GM12892 (cell line): Measurements from ENCODE around the gene TIMM44. TPM values are rescaled to one million over a fixed set of nuclear protein-coding genes. Genes with fewer than 3 reads are reported as not detected.

ENCODE experiments used
- DNase-seq: peaks from one replicate; pipeline ENCODE4 v3.0.0; 2011; ENCODE audit not compliant: insufficient read length
- FAIRE-seq: peaks from 2 replicates; lab custom pipeline; 2011; peaks lifted over from hg19 to GRCh38; lab: Jason Lieb, UNC
- POLR2A ChIP-seq: IDR thresholded peaks from 2 replicates; pipeline ENCODE4 v1.6.1; 2011; ENCODE audit warnings: low read depth, low read length, control low read depth
- POLR2AphosphoS5 ChIP-seq: IDR thresholded peaks from 2 replicates; pipeline ENCODE4 v1.6.1; 2011; ENCODE audit warnings: low read depth, low read length, control low read depth
- TAF1 ChIP-seq: IDR thresholded peaks from 2 replicates; pipeline ENCODE4 v1.6.1; 2011; ENCODE audit warnings: low read depth, mild to moderate bottlenecking, control low read depth, low read length, borderline replicate concordance
- polyA plus RNA-seq: library from polyadenylated mRNA; unstranded; fragments of >200 nt; gene quantifications from one replicate; pipeline ENCODE4 v1.2.1, GENCODE V29; 2012; ENCODE audit warnings: missing spikeins, inconsistent platforms; ENCODE audit not compliant: missing spikeins

Gene TIMM44
- polyA plus RNA-seq: 37.6 TPM

GRCh38 chr19:7943444-7944176 lies at the start of gene TIMM44:
Gene TIMM44 (minus strand): TSS chr19:7943666. CDS start chr19:7943651, 15 bp downstream.
- TF ChIP-seq POLR2AphosphoS5 (peak; percentile 97), TAF1 (peak; percentile 92), POLR2A (peak; percentile 97)
- FAIRE-seq: peak; percentile 100
- DNase-seq: peak; percentile 96

GRCh38 chr19:7992575-7992974 lies 49.1 kb upstream of the TIMM44 start:
- DNase-seq (no peak), FAIRE-seq (no peak)
- TF ChIP-seq POLR2A (no peak), TAF1 (no peak), POLR2AphosphoS5 (no peak)

- TF ChIP-seq POLR2A: no peak
- TF ChIP-seq TAF1: no peak
- no peak for TF ChIP-seq POLR2AphosphoS5
- FAIRE-seq (no peak), DNase-seq (no peak)
Observed at GRCh38 chr19:7989071-7989575, 45.7 kb upstream of the TIMM44 start.

GRCh38 chr19:7988307-7988706 lies 44.8 kb upstream of the TIMM44 start:
- TF ChIP-seq TAF1: no peak
- TF ChIP-seq POLR2AphosphoS5: no peak
- TF ChIP-seq POLR2A: no peak
- DNase-seq (no peak), FAIRE-seq (no peak)

GRCh38 chr19:7987114-7987768 lies 43.8 kb upstream of the TIMM44 start:
- FAIRE-seq: no peak
- no peak for DNase-seq

GRCh38 chr19:7986321-7987113 lies 43.1 kb upstream of the TIMM44 start:
- DNase-seq (no peak), FAIRE-seq (no peak)
- TF ChIP-seq TAF1: no peak
- no peak for TF ChIP-seq POLR2A
- no peak for TF ChIP-seq POLR2AphosphoS5

More at GRCh38 chr19:7987114-7987768, 43.8 kb upstream of the TIMM44 start:
- TF ChIP-seq POLR2A: no peak
- no peak for TF ChIP-seq POLR2AphosphoS5
- TF ChIP-seq TAF1: no peak

- DNase-seq (no peak), FAIRE-seq (no peak)
- no peak for TF ChIP-seq POLR2AphosphoS5
Observed at GRCh38 chr19:7985481-7985911, 42.0 kb upstream of the TIMM44 start.

- TF ChIP-seq TAF1: no peak
- TF ChIP-seq POLR2A: no peak
- TF ChIP-seq POLR2AphosphoS5: no peak
- DNase-seq (no peak), FAIRE-seq (no peak)
Observed at GRCh38 chr19:7983995-7984837, 40.8 kb upstream of the TIMM44 start.

- no peak for FAIRE-seq
- TF ChIP-seq POLR2AphosphoS5: no peak
- TF ChIP-seq TAF1: no peak
- no peak for TF ChIP-seq POLR2A
- DNase-seq: no peak
Observed at GRCh38 chr19:7983286-7983950, 40.0 kb upstream of the TIMM44 start.

- DNase-seq (no peak), FAIRE-seq (no peak)
- TF ChIP-seq POLR2A (no peak), TAF1 (no peak), POLR2AphosphoS5 (no peak)
Observed at GRCh38 chr19:7982651-7983099, 39.2 kb upstream of the TIMM44 start.
